Ishikawa (cell line): ENCODE results near the gene SPECC1.

Experiments used
- CEBPB ChIP-seq: IDR thresholded peaks from 2 replicates; pipeline ENCODE4 v1.6.1; 2012
- EGR1 ChIP-seq: IDR thresholded peaks from 2 replicates; pipeline ENCODE4 v1.6.1; 2012
- EP300 ChIP-seq: IDR thresholded peaks from 2 replicates; pipeline ENCODE4 v1.6.1; 2012; ENCODE audit warnings: borderline replicate concordance
- FOXM1 ChIP-seq: IDR thresholded peaks from 2 replicates; pipeline ENCODE4 v1.6.1; 2012; ENCODE audit warnings: low read depth, borderline replicate concordance
- RAD21 ChIP-seq: IDR thresholded peaks from 2 replicates; pipeline ENCODE4 v1.6.1; 2012; ENCODE audit warnings: low read depth
- REST ChIP-seq: IDR thresholded peaks from 2 replicates; pipeline ENCODE4 v1.6.1; 2012; ENCODE audit warnings: low read depth, mild to moderate bottlenecking
- TAF1 ChIP-seq: IDR thresholded peaks from 2 replicates; pipeline ENCODE4 v1.6.1; 2012; ENCODE audit warnings: low read depth, mild to moderate bottlenecking
- TCF12 ChIP-seq: IDR thresholded peaks from 2 replicates; pipeline ENCODE4 v1.6.1; 2012; ENCODE audit warnings: low read depth
- YY1 ChIP-seq: IDR thresholded peaks from 2 replicates; pipeline ENCODE4 v1.6.1; 2012; ENCODE audit warnings: low read depth
- ZBTB7A ChIP-seq: IDR thresholded peaks from 2 replicates; pipeline ENCODE4 v1.6.1; 2012; ENCODE audit warnings: low read depth

DNA sequence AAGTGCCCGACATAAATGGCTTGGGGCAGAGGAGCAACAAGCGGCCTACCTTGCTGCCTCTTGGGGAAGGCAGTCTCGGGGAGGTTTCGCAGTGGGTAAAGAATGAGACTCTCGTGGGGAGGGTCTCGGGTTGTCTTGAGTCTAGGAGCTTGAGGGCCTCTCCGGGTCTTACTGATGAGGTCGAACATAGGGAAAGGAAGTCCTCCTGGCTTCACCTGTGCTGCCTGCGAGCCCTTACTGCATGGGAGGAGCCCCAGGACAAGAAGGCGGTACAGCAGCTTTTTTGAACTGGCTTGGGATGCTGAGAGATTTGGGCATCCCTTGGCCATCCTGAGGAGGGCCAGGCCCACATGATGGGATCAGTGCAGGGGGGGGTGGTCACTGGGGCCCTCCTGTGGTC lies 71.4 kb downstream of the SPECC1 start:
- no peak for TF ChIP-seq EP300
- TF ChIP-seq YY1: no peak
- TF ChIP-seq RAD21: no peak
- no peak for TF ChIP-seq FOXM1
- no peak for TF ChIP-seq TAF1
- TF ChIP-seq REST: no peak
- TF ChIP-seq EGR1: no peak
- TF ChIP-seq TCF12: no peak
- no peak for TF ChIP-seq CEBPB
- TF ChIP-seq ZBTB7A: no peak
